Measurements from ENCODE around the gene MYH7B. TPM values are rescaled to one million over a fixed set of nuclear protein-coding genes. Genes with fewer than 3 reads are reported as not detected.

MYH7B gene
- total RNA-seq, 1 experiment from 2014 or later: 1.0 TPM

Small RNAs within 50 kb of the gene (microRNA-seq; reads per million reads assigned to microRNA genes)
- gene MIR499A (ENCODE audit: borderline number of aligned reads, borderline replicate concordance) (not detected), gene MIR499B (ENCODE audit: borderline number of aligned reads, borderline replicate concordance) (not detected)

Other genes with a start within 250 kb of the MYH7B start
- 26.7 and 35.1 TPM in 2 replicates for gene NCOA6, start 130.2 kb upstream of the MYH7B start, total RNA-seq (2021)
- gene GGT7, start 83.0 kb upstream of the MYH7B start, total RNA-seq (2021): 6.5 and 9.4 TPM in 2 replicates
- 81.1 and 108 TPM in 2 replicates for gene ACSS2, start 79.3 kb upstream of the MYH7B start, total RNA-seq (2021)
- gene GSS, start 62 bp upstream of the MYH7B start, total RNA-seq (2021): 131 and 138 TPM in 2 replicates
- 51.0 and 51.9 TPM in 2 replicates for gene TRPC4AP, start 136.9 kb downstream of the MYH7B start, total RNA-seq (2021)
- gene EDEM2, start 191.5 kb downstream of the MYH7B start, total RNA-seq (2021): 28.6 and 34.9 TPM in 2 replicates
- 5.1 and 7.5 TPM in 2 replicates for gene PROCR, start 216.2 kb downstream of the MYH7B start, total RNA-seq (2021)